IMR-90 (cell line): ENCODE data around the gene TSPAN3. TPM values are rescaled to one million over a fixed set of nuclear protein-coding genes. Genes with fewer than 3 reads are reported as not detected.

ENCODE experiments used
- ATAC-seq: fragments of 200-7000 bp; cut with Tn5 transposase; 2 replicates; pipeline ENCODE4 v1.9.1; 2020; ENCODE audit warnings: low read depth, mild to moderate bottlenecking, moderate library complexity
- BruUV-seq: library from RNA; stranded (reverse); fragments of 400-500 nt; replicated peaks from 2 replicates; lab custom pipeline; 2021; lab: Mats Ljungman, UMichigan
- CTCF ChIA-PET: fragments of 300-600 bp; formaldehyde crosslinking; extraction: SDS; loops from one replicate; lab custom pipeline; 2021; ENCODE audit warnings: antibody characterized with exemption; lab: Yijun Ruan, JAX
- POLR2A ChIA-PET: fragments of 300-600 bp; sonication (Branson Sonifier 250); formaldehyde crosslinking; loops from one replicate; lab custom pipeline; 2022; ENCODE audit warnings: antibody characterized with exemption; ENCODE audit not compliant: unreplicated experiment; lab: Charles Lee
- DNase-seq: peaks from one replicate; pipeline ENCODE4 v3.0.0; 2013
- H2AFZ ChIP-seq: replicated peaks from 2 replicates; pipeline ENCODE3; 2013; ENCODE audit warnings: low read length, mild to moderate bottlenecking; ENCODE audit not compliant: poor library complexity
- H2AK5ac ChIP-seq: 2 replicates; pipeline ENCODE4 v1.6.1; 2013; ENCODE audit warnings: low read depth, low read length, inconsistent platforms
- H2AK9ac ChIP-seq: replicated peaks from 2 replicates; pipeline ENCODE3; 2013; ENCODE audit warnings: mild to moderate bottlenecking, low read depth, low read length, moderate library complexity; ENCODE audit not compliant: poor library complexity
- H2BK120ac ChIP-seq: 2 replicates; pipeline ENCODE4 v1.6.1; 2013; ENCODE audit warnings: low read depth, low read length, inconsistent platforms
- H2BK15ac ChIP-seq: 3 replicates; pipeline ENCODE4 v1.6.1; 2013; ENCODE audit warnings: low read depth, low read length, inconsistent platforms
- H2BK20ac ChIP-seq: 2 replicates; pipeline ENCODE4 v1.6.1; 2013; ENCODE audit warnings: low read depth, mild to moderate bottlenecking, inconsistent platforms, low read length, moderate library complexity
- H2BK5ac ChIP-seq: 2 replicates; pipeline ENCODE4 v1.6.1; 2013; ENCODE audit warnings: mild to moderate bottlenecking, low read depth, low read length, inconsistent platforms; ENCODE audit not compliant: poor library complexity, severe bottlenecking
- H3K14ac ChIP-seq: replicated peaks from 2 replicates; pipeline ENCODE4 v1.6.1; 2013; ENCODE audit warnings: low read depth, low read length, inconsistent platforms
- H3K18ac ChIP-seq: 2 replicates; pipeline ENCODE4 v1.6.1; 2013; ENCODE audit warnings: low read depth, low read length, control low read depth
- H3K23ac ChIP-seq: 2 replicates; pipeline ENCODE4 v1.6.1; 2013; ENCODE audit warnings: low read depth, low read length, inconsistent platforms
- H3K27ac ChIP-seq: 2 replicates; pipeline ENCODE4 v1.5.1; 2013; ENCODE audit warnings: mild to moderate bottlenecking, control low read depth, low read length; ENCODE audit not compliant: insufficient read depth
- H3K27me3 ChIP-seq: 2 replicates; pipeline ENCODE4 v1.6.1; 2013; ENCODE audit warnings: low read length; ENCODE audit not compliant: control insufficient read depth, insufficient read depth
- H3K36me3 ChIP-seq: 2 replicates; pipeline ENCODE4 v1.6.1; 2013; ENCODE audit warnings: low read length, mixed read lengths; ENCODE audit not compliant: control insufficient read depth, insufficient read depth
- H3K4ac ChIP-seq: 2 replicates; pipeline ENCODE4 v1.6.1; 2013; ENCODE audit warnings: low read depth, low read length, inconsistent platforms
- H3K4me1 ChIP-seq: 2 replicates; pipeline ENCODE4 v1.6.1; 2013; ENCODE audit warnings: low read length, mixed read lengths; ENCODE audit not compliant: control insufficient read depth, insufficient read depth
- H3K4me2 ChIP-seq: 2 replicates; pipeline ENCODE4 v1.6.1; 2013; ENCODE audit warnings: low read depth, mild to moderate bottlenecking, control low read depth, low read length, moderate library complexity
- H3K4me3 ChIP-seq: 2 replicates; pipeline ENCODE4 v1.5.1; 2013; ENCODE audit warnings: low read depth, mild to moderate bottlenecking, control low read depth, low read length, moderate library complexity; ENCODE audit not compliant: insufficient read depth
- H3K56ac ChIP-seq: 2 replicates; pipeline ENCODE4 v1.6.1; 2013; ENCODE audit warnings: low read length, inconsistent platforms; ENCODE audit not compliant: insufficient read depth; ENCODE audit errors: extremely low read depth
- H3K79me1 ChIP-seq, 2 experiments: 2 replicates each; pipeline ENCODE4 v1.6.1; 2013; ENCODE audit warnings: low read length in 2 of 2, inconsistent platforms in 1 of 2, low read depth in 1 of 2
- H3K9ac ChIP-seq: 2 replicates; pipeline ENCODE4 v1.6.1; 2013; ENCODE audit warnings: low read depth, low read length, control low read depth
- H3K9me1 ChIP-seq: 2 replicates; pipeline ENCODE4 v1.6.1; 2013; ENCODE audit warnings: low read length, inconsistent platforms; ENCODE audit not compliant: insufficient read depth
- H3K9me3 ChIP-seq: 2 replicates; pipeline ENCODE4 v1.6.1; 2013; ENCODE audit warnings: low read length; ENCODE audit not compliant: control insufficient read depth, insufficient read depth
- H4K20me1 ChIP-seq: 2 replicates; pipeline ENCODE4 v1.6.1; 2013; ENCODE audit warnings: low read length, inconsistent platforms; ENCODE audit not compliant: insufficient read depth
- H4K5ac ChIP-seq: 2 replicates; pipeline ENCODE4 v1.6.1; 2013; ENCODE audit warnings: mild to moderate bottlenecking, low read depth, low read length, control low read depth
- H4K8ac ChIP-seq, 2 experiments: 2 replicates each; pipeline ENCODE4 v1.6.1; 2013; ENCODE audit warnings: low read depth in 2 of 2, low read length in 2 of 2, control low read depth in 1 of 2, inconsistent platforms in 1 of 2
- H4K91ac ChIP-seq: 2 replicates; pipeline ENCODE4 v1.6.1; 2013; ENCODE audit warnings: low read depth, low read length, inconsistent platforms; ENCODE audit not compliant: insufficient read depth
- CTCF ChIP-seq: conservative IDR thresholded peaks from 2 replicates; pipeline ENCODE4 v1.5.1; 2012; ENCODE audit warnings: mild to moderate bottlenecking, low read depth, low read length, improper control_type of control experiment
- ELK1 ChIP-seq: fragments of 150-350 bp; IDR thresholded peaks from 2 replicates; pipeline ENCODE4 v1.6.1; 2016; ENCODE audit warnings: low read depth, mild to moderate bottlenecking, low read length, moderate library complexity, borderline replicate concordance
- MAFK ChIP-seq: IDR thresholded peaks from 2 replicates; pipeline ENCODE4 v1.6.1; 2012; ENCODE audit warnings: low read depth, low read length, improper control_type of control experiment
- MAZ ChIP-seq: IDR thresholded peaks from 2 replicates; pipeline ENCODE4 v1.6.1; 2012; ENCODE audit warnings: low read depth, mild to moderate bottlenecking, low read length, improper control_type of control experiment, moderate library complexity, borderline replicate concordance
- NFE2L2 ChIP-seq: fragments of 150-350 bp; IDR thresholded peaks from 2 replicates; pipeline ENCODE4 v1.6.1; 2016; ENCODE audit warnings: low read depth, mild to moderate bottlenecking, low read length
- POLR2A ChIP-seq: IDR thresholded peaks from 2 replicates; pipeline ENCODE4 v1.6.1; 2012; ENCODE audit warnings: mild to moderate bottlenecking, low read depth, low read length
- RAD21 ChIP-seq: IDR thresholded peaks from 2 replicates; pipeline ENCODE4 v1.6.1; 2012; ENCODE audit warnings: low read length, improper control_type of control experiment
- SMC3 ChIP-seq: fragments of 150-350 bp; IDR thresholded peaks from 2 replicates; pipeline ENCODE4 v1.6.1; 2016; ENCODE audit warnings: low read depth, mild to moderate bottlenecking, antibody characterized with exemption, low read length, moderate library complexity
- WGBS, 2 experiments: methylation state at CpG; one replicate each; pipeline versions ENCODE4 v1.1.5 to v1.1.7; 2013; ENCODE audit warnings: missing lambda C conversion rate in 2 of 2; ENCODE audit not compliant: insufficient read length in 1 of 2; ENCODE audit errors: extremely low coverage in 2 of 2; 5-methylcytosine and 5-hydroxymethylcytosine counted together
- dilution Hi-C: fragments of 300-500 bp; cut with HindIII; formaldehyde crosslinking; loops from one replicate; pipeline ENCODE4 v1.14.3; 2018; ENCODE audit warnings: low sequenced_read_pairs; ENCODE audit not compliant: unreplicated experiment
- in situ Hi-C: fragments of 300-500 bp; cut with MboI; formaldehyde crosslinking; loops from 3 replicates; pipeline ENCODE4 v1.14.3; 2019; ENCODE audit warnings: low sequenced_read_pairs, inconsistent platforms, mixed read lengths
- intact Hi-C: fragments of 100-400 bp; cut with micrococcal nuclease; formaldehyde crosslinking; loops from 2 replicates; pipeline ENCODE4 v1.10.0; 2022
- polyA plus RNA-seq, 3 experiments: library from polyadenylated mRNA; depleted of rRNA; stranded (reverse); fragments of >200 nt; gene quantifications; 2 replicates each; pipeline ENCODE4 v1.2.3, GENCODE V29; 2012; ENCODE audit warnings: low replicate concordance in 1 of 3
- total RNA-seq: library from RNA; depleted of rRNA; stranded (reverse); fragments of >200 nt; gene quantifications from 2 replicates; pipeline ENCODE4 v1.2.3, GENCODE V29; 2012

The TSPAN3 gene
- total and polyA plus RNA-seq, 2 of the 4 experiments (the other 2 are of a cell fraction), result 270 to 295 TPM

- intact Hi-C loops, result no loop called here
- dilution Hi-C loops, result no loop called here
- H2AK9ac ChIP-seq, result peak overlapping the region; percentile 25
- no peak overlapping the region for H3K4me2 ChIP-seq
- H4K91ac ChIP-seq, result no peak overlapping the region
- H3K79me1 ChIP-seq, result no peaks in the 10 kb centered on the region
- ATAC-seq (no peak), DNase-seq (no peak)
- 83% methylated on average over 1 of the region's 4 CpGs; no CpG with 5 or more reads in 1 of the 2 experiments for WGBS, 2 experiments
- H2BK20ac ChIP-seq, result no peak overlapping the region
- H4K20me1 ChIP-seq, result no peaks in the 10 kb centered on the region
- no peaks in the 10 kb centered on the region for H3K9me3 ChIP-seq
- POLR2A ChIA-PET, result no interaction called here
- H2BK120ac ChIP-seq, result no peak overlapping the region
- H2BK5ac ChIP-seq, result no peak overlapping the region
- peaks cover 1% of the 10 kb centered on the region; the same call in 1 of the 2 replicates for H3K27me3 ChIP-seq
- no peak overlapping the region for H4K8ac ChIP-seq
- H2BK15ac ChIP-seq, result no peak overlapping the region
- BruUV-seq, result no TSS peak
- no peak for TF ChIP-seq POLR2A
- TF ChIP-seq SMC3, result no peak
- no peak for TF ChIP-seq MAFK
- TF ChIP-seq CTCF, result no peak
- no peak for TF ChIP-seq NFE2L2
- no peak for TF ChIP-seq ELK1
- TF ChIP-seq MAZ, result no peak
- no peak for TF ChIP-seq RAD21
- CTCF ChIA-PET, result interaction anchor here (1.0 kb wide), 1 partner anchor 102 kb away, joined by 3 read pairs; no protein-coding TSS in a partner anchor
- H3K27ac ChIP-seq, result no peak overlapping the region
- H3K56ac ChIP-seq, result no peak overlapping the region
- H4K5ac ChIP-seq, result no peak overlapping the region
- H3K4me3 ChIP-seq, result no peak overlapping the region
- peaks cover 2% of the 10 kb centered on the region; the same call in 1 of the 2 replicates for H3K4me1 ChIP-seq
- no peaks in the 10 kb centered on the region; the same call in 1 of the 2 replicates for H3K9me1 ChIP-seq
- in situ Hi-C loops, result no loop called here
- no peak overlapping the region for H3K14ac ChIP-seq
- H2AFZ ChIP-seq, result no peak overlapping the region
- no peak overlapping the region for H3K4ac ChIP-seq
- H3K36me3 ChIP-seq, result no peaks in the 10 kb centered on the region
- H3K23ac ChIP-seq, result no peak overlapping the region
- H2AK5ac ChIP-seq, result no peak overlapping the region
- H3K18ac ChIP-seq, result no peak overlapping the region
- H3K9ac ChIP-seq, result no peak overlapping the region
These were observed 27.7 kb upstream of the TSPAN3 start for GRCh38 chr15:77098572-77098971.
